HG02588 (cell line): ENCODE results near the gene NASP.
"Not testable (repeated sequence)": the region's sequence is repeated elsewhere in the genome, so short reads cannot be mapped to it uniquely, and the experiment has no call there.

Experiments
- ATAC-seq: cut with Tn5 transposase; IDR thresholded peaks from one replicate; pipeline ENCODE4 v1.9.1; 2021; ENCODE audit warnings: mild to moderate bottlenecking, moderate library complexity; ENCODE audit not compliant: unreplicated experiment

The NASP gene

GRCh38 chr1:45569571-45569961 lies 14.3 kb upstream of the NASP start:
- ATAC-seq: no peak

- ATAC-seq: peak; percentile 46
These were observed 13.8 kb upstream of the NASP start for GRCh38 chr1:45569962-45570581.

- no peak for ATAC-seq
These were observed 13.2 kb upstream of the NASP start for GRCh38 chr1:45570631-45571030.

- no peak for ATAC-seq
These were observed 10.5 kb upstream of the NASP start for GRCh38 chr1:45573231-45573804.

- no peak for ATAC-seq
These were observed 9.7 kb upstream of the NASP start for GRCh38 chr1:45574105-45574626.

GRCh38 chr1:45583264-45583665 lies 576 bp upstream of the NASP start:
- ATAC-seq: peak; percentile 72

GRCh38 chr1:45584351-45585109 lies 689 bp downstream of the NASP start:
- peak; percentile 26 for ATAC-seq

GRCh38 chr1:45585110-45585426 lies 1.2 kb downstream of the NASP start:
- no peak for ATAC-seq

GRCh38 chr1:45585496-45586075 lies 1.7 kb downstream of the NASP start:
- ATAC-seq: no peak

- no peak for ATAC-seq
These were observed 2.9 kb downstream of the NASP start for GRCh38 chr1:45586769-45587168.

GRCh38 chr1:45589861-45590260 lies 6.0 kb downstream of the NASP start:
- no peak for ATAC-seq

GRCh38 chr1:45594412-45594811 lies 10.6 kb downstream of the NASP start:
- no peak for ATAC-seq

GRCh38 chr1:45596765-45597164 lies 12.9 kb downstream of the NASP start:
- not testable (repeated sequence) for ATAC-seq

GRCh38 chr1:45604239-45604638 lies 20.4 kb downstream of the NASP start:
- ATAC-seq: no peak

GRCh38 chr1:45607404-45608074 lies 23.7 kb downstream of the NASP start:
- no peak for ATAC-seq

GRCh38 chr1:45608175-45609156 lies 24.6 kb downstream of the NASP start:
- ATAC-seq: no peak

- no peak for ATAC-seq
These were observed 26.9 kb downstream of the NASP start for GRCh38 chr1:45610589-45611226.

GRCh38 chr1:45612941-45613579 lies 29.2 kb downstream of the NASP start:
- ATAC-seq: no peak

- no peak for ATAC-seq
These were observed 32.0 kb downstream of the NASP start for GRCh38 chr1:45615885-45616284.
